Activated CD4-positive, alpha-beta memory T cell treated with anti-CD3 and anti-CD28 coated beads, Interleukin-2, amount 10 ng/mL, durations not matched to agents 7 days and 5 days (primary cell): ENCODE data around the gene PELI1. TPM values are rescaled to one million over a fixed set of nuclear protein-coding genes. Genes with fewer than 3 reads are reported as not detected.

Source experiments
- total RNA-seq, 2 experiments: library from RNA; stranded (reverse); gene quantifications; one replicate each; pipeline ENCODE4 v1.2.3, GENCODE V29; 2021

The PELI1 gene
- total RNA-seq, 2 experiments from 2014 or later, result 44.9 to 45.0 TPM

Other genes starting within 250 kb of the PELI1 start
- gene VPS54, start 125.0 kb downstream of the PELI1 start, total RNA-seq, result 10 to 100 TPM; 18.8 to 19.2 TPM